ENCODE measurements around the gene RASSF9. TPM values are rescaled to one million over a fixed set of nuclear protein-coding genes. Genes with fewer than 3 reads are reported as not detected.

The RASSF9 gene
- total RNA-seq, 1 experiment from 2014 or later: not detected

DNA sequence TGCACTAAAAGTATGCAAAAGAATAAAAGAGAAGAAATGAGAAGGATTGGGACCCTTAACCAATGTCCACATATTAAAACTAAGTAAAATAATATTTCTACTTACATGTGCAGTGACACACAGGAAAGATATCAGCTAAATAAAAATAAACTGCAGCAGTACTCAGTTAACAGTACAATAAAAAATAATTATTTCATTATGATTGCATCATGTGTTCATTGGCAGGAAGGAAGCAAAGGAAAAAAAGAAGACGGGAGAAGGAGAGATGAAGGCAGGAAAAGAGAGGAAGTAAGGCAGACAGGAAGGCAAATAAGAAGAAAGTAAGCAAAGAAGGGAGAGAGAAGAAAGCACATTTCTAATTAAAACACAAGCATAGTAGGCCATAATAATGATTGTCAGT lies 33.0 kb downstream of the RASSF9 start:
- no peak overlapping the region for H3K4me2 ChIP-seq (ENCODE audit: low read length)

DNA sequence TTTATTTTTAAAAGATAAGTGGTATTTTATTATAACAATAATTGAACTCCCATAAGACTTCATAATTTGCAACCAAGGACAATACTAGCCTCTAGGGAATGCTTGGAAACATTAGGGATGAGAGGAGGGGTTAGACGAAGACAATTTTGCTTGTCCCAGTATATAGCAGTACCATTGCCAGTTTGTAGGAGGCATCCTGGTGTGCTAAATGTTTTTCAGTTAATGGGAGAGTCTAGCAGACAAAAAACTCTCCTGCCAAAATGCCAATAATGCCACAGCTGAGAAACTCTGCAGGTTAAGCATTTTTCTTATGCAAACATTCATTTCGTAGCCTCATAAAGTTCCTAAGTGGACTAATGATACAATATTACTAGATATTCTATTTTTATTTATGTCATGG lies 38.1 kb downstream of the RASSF9 start:
- Histone ChIP-seq H3K79me2 (ENCODE audit: low read length) (no peaks in the 10 kb centered on the region), H3K9ac (ENCODE audit: low read length) (no peak overlapping the region), H3K27ac (ENCODE audit: low read length) (no peak overlapping the region), H3K36me3 (ENCODE audit: low read depth, low read length) (no peaks in the 10 kb centered on the region), H2AFZ (ENCODE audit: low read length) (no peak overlapping the region), H3K4me1 (ENCODE audit: insufficient read depth, low read length) (no peaks in the 10 kb centered on the region), H3K4me2 (ENCODE audit: low read length) (no peak overlapping the region), H3K4me3 (ENCODE audit: low read length) (no peak overlapping the region), H3F3A (ENCODE audit: low read length, unreplicated experiment) (no peaks in the 10 kb centered on the region), H3K9me2 (replicated peaks; ENCODE audit: low read length) (no peaks in the 10 kb centered on the region), H3K9me3 (ENCODE audit: low read length) (no peaks in the 10 kb centered on the region), H3K27me3 (ENCODE audit: low read length) (no peaks in the 10 kb centered on the region), H4K20me1 (ENCODE audit: low read length) (no peaks in the 10 kb centered on the region)
- no peak for ATAC-seq
- BruUV-seq (replicated peaks): no TSS peak
- DNase-seq: no peak
- intact Hi-C loops (cut with micrococcal nuclease): no loop called here
- ChIA-PET CTCF (no interaction called here), POLR2A (ENCODE audit: unreplicated experiment) (no interaction called here)
- TF ChIP-seq EZH2phosphoT487 (IDR thresholded peaks at IDR 0.05; ENCODE audit: borderline replicate concordance, low read length) (no peak), EZH2 (IDR thresholded peaks at IDR 0.05; ENCODE audit: low read length, unreplicated experiment) (no peak)
- TF ChIP-seq, protein P1, sequence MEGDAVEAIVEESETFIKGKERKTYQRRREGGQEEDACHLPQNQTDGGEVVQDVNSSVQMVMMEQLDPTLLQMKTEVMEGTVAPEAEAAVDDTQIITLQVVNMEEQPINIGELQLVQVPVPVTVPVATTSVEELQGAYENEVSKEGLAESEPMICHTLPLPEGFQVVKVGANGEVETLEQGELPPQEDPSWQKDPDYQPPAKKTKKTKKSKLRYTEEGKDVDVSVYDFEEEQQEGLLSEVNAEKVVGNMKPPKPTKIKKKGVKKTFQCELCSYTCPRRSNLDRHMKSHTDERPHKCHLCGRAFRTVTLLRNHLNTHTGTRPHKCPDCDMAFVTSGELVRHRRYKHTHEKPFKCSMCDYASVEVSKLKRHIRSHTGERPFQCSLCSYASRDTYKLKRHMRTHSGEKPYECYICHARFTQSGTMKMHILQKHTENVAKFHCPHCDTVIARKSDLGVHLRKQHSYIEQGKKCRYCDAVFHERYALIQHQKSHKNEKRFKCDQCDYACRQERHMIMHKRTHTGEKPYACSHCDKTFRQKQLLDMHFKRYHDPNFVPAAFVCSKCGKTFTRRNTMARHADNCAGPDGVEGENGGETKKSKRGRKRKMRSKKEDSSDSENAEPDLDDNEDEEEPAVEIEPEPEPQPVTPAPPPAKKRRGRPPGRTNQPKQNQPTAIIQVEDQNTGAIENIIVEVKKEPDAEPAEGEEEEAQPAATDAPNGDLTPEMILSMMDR (conservative IDR thresholded peaks at IDR 0.05; ENCODE audit: low read depth, low read length): no peak

More for the DNA sequence above, 33.0 kb downstream of the RASSF9 start:
- ATAC-seq (peak; percentile 43; the same call in 1 of the 2 replicates), DNase-seq (no peak)
- Histone ChIP-seq H4K20me1 (ENCODE audit: low read length) (no peaks in the 10 kb centered on the region), H3F3A (ENCODE audit: low read length, unreplicated experiment) (no peaks in the 10 kb centered on the region), H3K9ac (ENCODE audit: low read length) (no peak overlapping the region), H3K9me3 (ENCODE audit: low read length) (no peaks in the 10 kb centered on the region), H2AFZ (ENCODE audit: low read length) (no peak overlapping the region), H3K27me3 (ENCODE audit: low read length) (no peaks in the 10 kb centered on the region), H3K36me3 (ENCODE audit: low read depth, low read length) (no peaks in the 10 kb centered on the region), H3K4me1 (ENCODE audit: insufficient read depth, low read length) (no peaks in the 10 kb centered on the region), H3K4me3 (ENCODE audit: low read length) (no peak overlapping the region), H3K79me2 (ENCODE audit: low read length) (no peaks in the 10 kb centered on the region), H3K9me2 (replicated peaks; ENCODE audit: low read length) (no peaks in the 10 kb centered on the region), H3K27ac (ENCODE audit: low read length) (no peak overlapping the region)
- ChIA-PET CTCF (no interaction called here), POLR2A (ENCODE audit: unreplicated experiment) (no interaction called here)
- BruUV-seq (replicated peaks): no TSS peak
- no peak for TF ChIP-seq EZH2phosphoT487 (IDR thresholded peaks at IDR 0.05; ENCODE audit: borderline replicate concordance, low read length)
- TF ChIP-seq, protein P1 (conservative IDR thresholded peaks at IDR 0.05; ENCODE audit: low read depth, low read length): no peak
- no peak for TF ChIP-seq EZH2 (IDR thresholded peaks at IDR 0.05; ENCODE audit: low read length, unreplicated experiment)
- intact Hi-C loops (cut with micrococcal nuclease): loop anchor here (5.0 kb wide), 1 partner anchor 64 kb away; no protein-coding TSS in a partner anchor

DNA sequence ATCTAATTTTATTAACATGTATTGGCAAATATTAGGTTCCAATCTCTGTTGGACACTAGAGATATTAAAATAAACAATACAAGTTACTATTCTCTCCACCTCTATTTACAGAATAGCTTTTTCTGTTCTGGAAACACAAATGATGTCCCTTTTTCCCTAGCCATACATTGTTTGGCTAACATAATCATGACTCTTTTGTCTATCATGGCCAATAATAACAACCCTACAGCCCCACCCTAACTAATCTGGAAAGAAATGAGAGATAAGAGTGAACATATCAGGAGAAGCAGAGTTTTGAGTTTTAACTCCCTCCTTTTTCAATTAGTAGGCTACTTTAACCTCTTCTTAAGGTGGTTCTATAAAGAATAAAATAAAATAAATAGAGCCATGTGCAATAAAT lies 40.2 kb downstream of the RASSF9 start:
- Histone ChIP-seq H3K9me3 (ENCODE audit: low read length) (no peaks in the 10 kb centered on the region), H3K27ac (ENCODE audit: low read length) (no peak overlapping the region), H3K4me3 (ENCODE audit: low read length) (no peak overlapping the region), H3K79me2 (ENCODE audit: low read length) (no peaks in the 10 kb centered on the region), H4K20me1 (ENCODE audit: low read length) (no peaks in the 10 kb centered on the region), H3K4me1 (ENCODE audit: insufficient read depth, low read length) (no peaks in the 10 kb centered on the region), H3K4me2 (ENCODE audit: low read length) (no peak overlapping the region), H3K9me2 (replicated peaks; ENCODE audit: low read length) (no peaks in the 10 kb centered on the region), H3F3A (ENCODE audit: low read length, unreplicated experiment) (no peaks in the 10 kb centered on the region), H3K27me3 (ENCODE audit: low read length) (no peaks in the 10 kb centered on the region), H3K9ac (ENCODE audit: low read length) (no peak overlapping the region), H3K36me3 (ENCODE audit: low read depth, low read length) (no peaks in the 10 kb centered on the region), H2AFZ (ENCODE audit: low read length) (no peak overlapping the region)
- DNase-seq (no peak), ATAC-seq (no peak)
- ChIA-PET CTCF (no interaction called here), POLR2A (ENCODE audit: unreplicated experiment) (no interaction called here)
- BruUV-seq (replicated peaks): no TSS peak
- no peak for TF ChIP-seq EZH2phosphoT487 (IDR thresholded peaks at IDR 0.05; ENCODE audit: borderline replicate concordance, low read length)
- TF ChIP-seq, protein P1 (conservative IDR thresholded peaks at IDR 0.05; ENCODE audit: low read depth, low read length): no peak
- TF ChIP-seq EZH2 (IDR thresholded peaks at IDR 0.05; ENCODE audit: low read length, unreplicated experiment): no peak
- intact Hi-C loops (cut with micrococcal nuclease): no loop called here
